Stimulated activated CD8-positive, alpha-beta memory T cell treated with anti-CD3 and anti-CD28 coated beads, Interleukin-12 subunit alpha, Interleukin-12 subunit beta, amount 100 ng/mL, for 1 hour (primary cell): ENCODE data around the gene CBX5.
"Not testable (repeated sequence)": the region's sequence is repeated elsewhere in the genome, so short reads cannot be mapped to it uniquely, and the experiment has no call there.

ENCODE experiments used
- DNase-seq: peaks from one replicate; pipeline ENCODE4 v3.0.0-alpha.2; 2020; ENCODE audit warnings: low read depth

The CBX5 gene

GRCh38 chr12:54265364-54265812, 14.5 kb downstream of the CBX5 start:
- DNase-seq: no peak

GRCh38 chr12:54262403-54262925, 17.5 kb downstream of the CBX5 start:
- DNase-seq: no peak

GRCh38 chr12:54261815-54262402, 18.0 kb downstream of the CBX5 start:
- DNase-seq: no peak

- no peak for DNase-seq
Observed at GRCh38 chr12:54259194-54260011, 20.5 kb downstream of the CBX5 start.

GRCh38 chr12:54258201-54258681, 21.7 kb downstream of the CBX5 start:
- no peak for DNase-seq

GRCh38 chr12:54257332-54257731, 22.6 kb downstream of the CBX5 start:
- no peak for DNase-seq

GRCh38 chr12:54253240-54253639, 26.7 kb downstream of the CBX5 start:
- DNase-seq: no peak

- no peak for DNase-seq
Observed at GRCh38 chr12:54251667-54252284, 28.1 kb downstream of the CBX5 start.

GRCh38 chr12:54249489-54249888, 30.4 kb downstream of the CBX5 start:
- no peak for DNase-seq

GRCh38 chr12:54246011-54246641, 33.8 kb downstream of the CBX5 start:
- no peak for DNase-seq

- no peak for DNase-seq
Observed at GRCh38 chr12:54240971-54241588, 38.8 kb downstream of the CBX5 start.

GRCh38 chr12:54240129-54240528, 39.8 kb downstream of the CBX5 start:
- no peak for DNase-seq

GRCh38 chr12:54239620-54240019, 40.3 kb downstream of the CBX5 start:
- DNase-seq: no peak

- DNase-seq: no peak
Observed at GRCh38 chr12:54238531-54238930, 41.4 kb downstream of the CBX5 start.

GRCh38 chr12:54232790-54233189, 47.1 kb downstream of the CBX5 start:
- DNase-seq: no peak

GRCh38 chr12:54231269-54231668, 48.7 kb downstream of the CBX5 start:
- DNase-seq: not testable (repeated sequence)

GRCh38 chr12:54230555-54230954, 49.4 kb downstream of the CBX5 start:
- no peak for DNase-seq

- no peak for DNase-seq
Observed at GRCh38 chr12:54229624-54230212, 50.2 kb downstream of the CBX5 start.

- DNase-seq: no peak
Observed at GRCh38 chr12:54228471-54228870, 51.5 kb downstream of the CBX5 start.

GRCh38 chr12:54227927-54228326, 52.0 kb downstream of the CBX5 start:
- DNase-seq: not testable (repeated sequence)

- no peak for DNase-seq
Observed at GRCh38 chr12:54227376-54227775, 52.5 kb downstream of the CBX5 start.
